Thyroid gland (tissue), 4 donors: ENCODE measurements around the gene GCNT1.

Experiments used
- POLR2A ChIP-seq, 2 donors: fragments of 450-650 bp; IDR thresholded peaks; one replicate each; pipeline ENCODE4 v1.6.1; 2017; ENCODE audit warnings: antibody characterized with exemption in 2 of 2, mild to moderate bottlenecking in 2 of 2, moderate library complexity in 1 of 2
- TF ChIP-seq, protein P1 (sequence below), 6 experiments: fragments of 200-600 bp in 3 of 6; fragments of 450-650 bp in 3 of 6; sonication (generic) in 3 of 6; IDR thresholded peaks; one replicate each; pipeline ENCODE4 v1.5.1; 2016 to 2019; ENCODE audit warnings: antibody characterized with exemption in 6 of 6, mild to moderate bottlenecking in 2 of 6, inconsistent platforms in 1 of 6, moderate library complexity in 1 of 6

DNA sequence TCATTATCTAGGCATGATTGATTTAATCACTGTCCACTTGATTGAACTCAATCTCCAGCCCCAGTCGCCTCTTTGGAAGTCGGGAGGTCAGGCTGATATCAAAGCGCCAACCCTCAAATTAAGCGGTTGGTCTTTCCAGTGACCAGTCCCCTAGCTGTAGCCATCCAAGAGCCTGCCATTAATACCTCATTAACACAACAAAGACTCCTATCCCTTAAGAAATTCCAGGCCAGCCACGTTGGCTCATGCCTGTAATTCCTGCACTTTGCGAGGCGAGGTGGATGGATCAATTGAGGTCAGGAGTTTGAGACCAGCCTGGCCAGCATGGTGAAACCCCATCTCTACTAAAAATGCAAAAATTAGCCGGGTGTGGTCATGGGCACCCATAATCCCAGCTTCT lies 27.4 kb upstream of the GCNT1 start:
- TF ChIP-seq, protein P1, sequence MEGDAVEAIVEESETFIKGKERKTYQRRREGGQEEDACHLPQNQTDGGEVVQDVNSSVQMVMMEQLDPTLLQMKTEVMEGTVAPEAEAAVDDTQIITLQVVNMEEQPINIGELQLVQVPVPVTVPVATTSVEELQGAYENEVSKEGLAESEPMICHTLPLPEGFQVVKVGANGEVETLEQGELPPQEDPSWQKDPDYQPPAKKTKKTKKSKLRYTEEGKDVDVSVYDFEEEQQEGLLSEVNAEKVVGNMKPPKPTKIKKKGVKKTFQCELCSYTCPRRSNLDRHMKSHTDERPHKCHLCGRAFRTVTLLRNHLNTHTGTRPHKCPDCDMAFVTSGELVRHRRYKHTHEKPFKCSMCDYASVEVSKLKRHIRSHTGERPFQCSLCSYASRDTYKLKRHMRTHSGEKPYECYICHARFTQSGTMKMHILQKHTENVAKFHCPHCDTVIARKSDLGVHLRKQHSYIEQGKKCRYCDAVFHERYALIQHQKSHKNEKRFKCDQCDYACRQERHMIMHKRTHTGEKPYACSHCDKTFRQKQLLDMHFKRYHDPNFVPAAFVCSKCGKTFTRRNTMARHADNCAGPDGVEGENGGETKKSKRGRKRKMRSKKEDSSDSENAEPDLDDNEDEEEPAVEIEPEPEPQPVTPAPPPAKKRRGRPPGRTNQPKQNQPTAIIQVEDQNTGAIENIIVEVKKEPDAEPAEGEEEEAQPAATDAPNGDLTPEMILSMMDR (IDR thresholded peaks at IDR 0.05): no peak
- TF ChIP-seq POLR2A (IDR thresholded peaks at IDR 0.05): no peak
